NCI-H2196 (cell line): ENCODE measurements around the gene ABCA13.

Experiments
- DNase-seq: peaks from one replicate; lab custom pipeline; 2025; ENCODE audit not compliant: unreplicated experiment; lab: John Stamatoyannopoulos, UW

The ABCA13 gene

DNA sequence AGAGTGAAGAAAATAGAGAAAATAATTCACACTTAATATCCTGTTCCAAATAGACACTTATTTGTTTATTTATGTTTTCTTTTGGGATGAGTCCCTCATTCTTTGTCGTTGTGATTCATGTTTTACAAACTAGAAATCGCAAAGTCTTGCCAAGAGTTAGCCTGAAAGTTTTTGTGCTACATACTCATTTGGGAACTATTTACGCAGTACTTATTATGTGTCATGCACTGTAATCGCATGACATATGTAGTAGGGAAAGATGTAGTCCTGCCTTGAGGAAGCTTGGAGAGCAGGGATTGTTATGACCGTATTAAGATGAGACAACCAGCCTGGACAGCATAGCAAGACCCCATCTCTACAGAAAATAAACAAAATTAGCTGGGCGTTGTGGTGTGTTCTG, 189.3 kb downstream of the ABCA13 start:
- no peak for DNase-seq

DNA sequence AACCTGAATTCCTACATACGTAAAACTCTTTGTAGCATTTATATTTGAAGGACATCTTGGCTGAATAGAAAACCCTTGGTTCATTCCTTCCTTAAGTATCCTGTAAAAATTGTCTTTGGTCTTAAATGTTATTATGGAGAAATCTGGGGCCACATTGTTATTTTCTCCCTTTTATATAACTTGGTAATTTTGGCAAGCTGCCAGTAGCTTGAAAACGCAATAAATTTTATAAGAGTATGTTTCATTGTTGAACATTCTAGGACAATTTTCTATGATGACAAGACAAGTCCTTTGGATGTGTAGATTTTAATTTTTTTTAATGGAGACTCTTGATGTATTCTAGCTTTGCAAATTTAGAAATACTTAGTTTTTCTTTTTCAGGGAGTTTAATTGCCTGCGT, 191.9 kb downstream of the ABCA13 start:
- no peak for DNase-seq

DNA sequence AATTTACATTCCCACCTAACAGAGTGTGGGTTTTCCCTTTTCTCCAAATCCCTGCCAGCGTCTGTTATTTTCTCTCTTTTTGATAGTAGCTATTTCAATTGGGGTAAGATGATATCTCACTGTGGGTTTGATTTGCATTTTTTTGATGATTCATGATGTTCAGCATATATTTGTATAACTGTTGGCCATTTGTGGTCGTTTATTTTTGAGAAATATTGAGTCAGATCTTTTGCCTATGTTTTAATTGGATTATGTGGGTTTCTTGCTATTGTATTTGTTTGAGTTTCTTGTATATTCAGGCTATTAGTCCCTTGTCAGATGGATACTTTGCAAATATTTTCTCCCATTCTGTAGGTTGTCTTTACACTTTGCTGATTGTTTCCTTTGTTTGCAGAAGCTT, 193.8 kb downstream of the ABCA13 start:
- DNase-seq = no peak

DNA sequence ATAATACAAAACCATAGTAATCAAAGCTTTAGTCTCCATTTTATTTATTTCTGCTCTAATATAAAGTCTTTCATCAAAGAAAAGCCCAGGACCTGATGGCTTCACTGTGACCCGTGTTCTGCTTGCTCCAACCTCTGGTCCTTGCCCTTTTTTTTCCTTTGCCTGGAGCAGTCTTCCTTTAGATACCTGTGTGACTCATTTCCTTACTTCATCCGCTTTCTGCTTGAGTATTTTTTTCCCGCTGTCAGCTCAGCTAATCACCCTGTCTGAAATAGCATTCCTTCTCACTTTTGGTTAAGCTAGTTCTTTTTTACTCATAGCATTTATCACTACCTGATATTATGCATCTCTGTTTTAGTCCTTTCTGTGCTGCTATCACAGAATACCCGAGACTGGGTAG, 194.8 kb downstream of the ABCA13 start:
- DNase-seq = no peak

- DNase-seq = no peak
Measured at GRCh38 chr7:48376263-48376662, 205.0 kb downstream of the ABCA13 start.

- DNase-seq = no peak
Measured at GRCh38 chr7:48380921-48381320, 209.7 kb downstream of the ABCA13 start.

- no peak for DNase-seq
Measured at GRCh38 chr7:48381571-48381970, 210.3 kb downstream of the ABCA13 start.

- DNase-seq = no peak
Measured at GRCh38 chr7:48384180-48384752, 213.0 kb downstream of the ABCA13 start.

DNA sequence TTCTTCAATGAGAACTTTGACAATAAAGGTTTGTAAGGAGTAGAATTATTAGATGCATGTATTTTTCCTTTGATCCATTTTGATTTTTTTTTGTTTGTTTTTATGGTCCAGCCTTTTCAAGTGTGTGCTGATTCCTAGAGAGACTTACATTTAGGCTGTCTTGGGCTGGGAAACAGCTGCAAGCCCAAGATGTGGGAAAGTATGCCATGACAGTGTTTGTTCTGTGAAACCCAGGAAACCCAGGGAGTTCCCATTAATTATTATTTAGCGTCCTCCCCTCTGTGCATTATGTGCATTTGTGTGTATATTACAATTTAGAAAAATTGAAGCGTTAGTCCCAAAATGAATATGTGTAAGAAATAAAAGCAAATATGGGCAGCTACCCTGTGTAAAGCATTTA, 216.7 kb downstream of the ABCA13 start:
- no peak for DNase-seq

DNA sequence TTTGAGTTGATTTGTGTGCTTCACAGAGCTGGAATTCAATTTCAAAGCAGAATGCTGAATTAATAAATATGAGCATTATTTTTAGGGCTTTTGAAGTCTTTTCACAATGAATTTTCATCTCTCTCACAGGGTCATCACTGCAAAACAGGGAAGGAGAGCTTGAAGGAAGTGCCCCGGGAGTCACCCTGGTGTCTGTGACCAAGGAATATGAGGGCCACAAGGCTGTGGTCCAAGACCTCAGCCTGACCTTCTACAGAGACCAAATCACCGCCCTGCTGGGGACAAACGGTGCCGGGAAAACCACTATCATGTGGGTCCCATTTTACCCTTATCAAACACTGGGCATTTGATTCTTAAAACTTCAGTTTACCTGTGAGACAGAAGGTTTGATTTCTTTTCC, 217.7 kb downstream of the ABCA13 start:
- no peak for DNase-seq

- no peak for DNase-seq
Measured at GRCh38 chr7:48389977-48390376, 218.7 kb downstream of the ABCA13 start.

DNA sequence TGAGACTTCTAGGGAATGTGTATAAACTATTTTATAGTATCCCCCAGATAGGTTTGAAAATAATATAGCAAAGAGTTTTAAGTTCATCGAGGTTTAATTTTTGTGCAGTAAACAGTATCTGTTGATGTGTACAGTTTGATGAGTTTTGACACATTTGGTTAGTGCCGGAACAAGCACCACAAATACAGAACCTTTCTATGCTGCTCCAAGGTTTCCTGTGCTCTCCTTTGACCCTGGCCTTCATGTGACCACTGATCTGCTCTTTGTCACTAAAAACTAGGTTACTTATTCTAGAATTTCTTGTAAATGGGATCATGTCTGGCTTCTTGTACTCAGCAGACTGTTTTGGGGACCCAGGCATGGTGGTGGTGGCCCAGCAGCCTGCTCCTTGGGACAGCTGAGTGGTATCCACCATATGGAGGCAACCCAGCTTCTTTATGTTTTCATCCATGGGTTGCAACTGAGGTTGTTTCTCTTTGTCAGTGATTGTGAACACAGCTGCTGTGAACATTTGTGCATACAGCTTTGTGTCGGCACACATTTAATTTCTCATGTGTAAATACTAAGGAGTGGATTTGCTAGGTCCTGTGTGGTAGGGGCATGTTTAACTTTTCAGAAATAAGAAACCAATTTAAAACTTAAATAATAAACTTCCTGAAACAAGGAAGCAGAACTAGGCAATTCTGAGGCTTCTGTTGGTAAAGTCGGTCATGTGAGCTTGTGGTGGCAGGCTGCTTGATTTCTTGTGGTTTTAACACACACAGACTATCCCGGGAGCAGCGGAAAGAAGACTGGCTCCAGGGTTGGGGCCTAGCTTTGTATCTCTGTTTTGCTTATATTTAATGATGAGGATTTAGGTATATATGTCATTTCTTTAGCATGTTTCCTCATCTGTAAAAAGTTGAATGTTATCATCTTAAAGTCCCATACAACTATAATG, 219.4 kb downstream of the ABCA13 start:
- no peak for DNase-seq

GRCh38 chr7:48398191-48398590, 226.9 kb downstream of the ABCA13 start:
- DNase-seq = no peak

GRCh38 chr7:48402721-48403120, 231.5 kb downstream of the ABCA13 start:
- DNase-seq = no peak

GRCh38 chr7:48408731-48409130, 237.5 kb downstream of the ABCA13 start:
- no peak for DNase-seq

DNA sequence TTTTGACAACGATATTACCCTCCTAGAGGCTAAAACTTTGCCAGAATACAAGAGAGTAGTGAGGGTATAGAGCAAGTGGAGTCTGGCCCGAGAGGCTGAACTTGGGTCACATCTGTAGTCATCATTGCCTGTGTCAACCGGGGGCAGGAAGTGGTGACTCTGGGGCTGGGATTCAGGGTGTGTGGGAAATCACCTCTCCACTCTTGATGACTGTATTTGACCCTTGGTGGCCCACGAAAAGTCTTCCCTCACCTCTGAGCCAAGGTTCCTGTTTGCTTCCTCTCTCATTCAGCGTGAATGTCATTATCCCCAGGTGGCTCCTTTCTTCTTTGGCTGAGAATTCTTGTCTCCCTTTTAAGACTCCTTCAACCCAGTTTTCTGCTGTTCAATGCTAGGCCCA, 240.4 kb downstream of the ABCA13 start:
- no peak for DNase-seq

GRCh38 chr7:48414011-48414732, 242.9 kb downstream of the ABCA13 start:
- no peak for DNase-seq

DNA sequence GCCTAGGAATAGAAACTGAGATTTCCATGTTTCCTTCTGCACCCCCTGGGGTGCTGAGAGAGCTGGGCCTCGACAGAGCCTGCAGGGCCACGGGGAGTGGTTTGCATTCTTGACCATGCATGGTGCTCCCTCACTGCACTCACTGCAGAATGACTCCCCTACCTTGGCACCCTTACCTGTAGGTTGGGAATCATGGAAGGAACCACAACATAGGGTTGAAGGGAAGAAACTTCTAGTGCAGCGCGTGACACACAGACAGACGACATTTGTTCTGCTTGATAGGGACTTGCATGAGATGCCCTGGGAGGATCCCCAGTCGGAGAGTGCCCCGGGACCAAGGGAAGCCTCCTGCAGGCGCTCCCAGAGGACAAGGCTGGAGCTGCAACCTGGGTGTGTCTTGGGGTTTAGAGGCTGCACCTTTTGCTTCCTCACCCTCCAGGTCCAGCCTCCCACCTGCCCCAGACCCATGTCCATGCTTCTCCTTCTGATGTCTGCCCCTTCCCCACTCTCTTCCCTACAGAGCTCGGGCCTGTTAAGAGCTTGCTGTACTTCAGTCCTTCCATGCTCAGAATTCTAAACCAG, 245.2 kb downstream of the ABCA13 start:
- no peak for DNase-seq

DNA sequence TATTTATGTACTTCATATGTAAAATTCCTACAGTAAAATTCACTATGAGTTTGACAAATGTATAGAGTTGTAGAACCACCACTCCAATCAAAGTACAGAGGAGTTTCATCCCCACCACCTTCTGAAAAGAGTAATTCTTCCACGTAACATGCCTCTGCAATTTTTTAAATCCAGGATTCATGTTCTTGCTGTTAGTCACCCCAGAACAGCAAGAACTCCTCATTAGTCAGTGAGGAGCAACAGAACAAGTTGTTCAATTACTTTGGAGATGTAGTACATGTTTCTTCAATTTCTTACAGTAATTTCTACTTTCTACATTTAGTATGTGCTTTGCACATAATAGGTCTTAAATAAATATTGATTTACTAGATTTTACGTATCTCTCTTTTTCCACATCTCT, 248.1 kb downstream of the ABCA13 start:
- no peak for DNase-seq

GRCh38 chr7:48420206-48420605, 248.9 kb downstream of the ABCA13 start:
- DNase-seq = no peak

DNA sequence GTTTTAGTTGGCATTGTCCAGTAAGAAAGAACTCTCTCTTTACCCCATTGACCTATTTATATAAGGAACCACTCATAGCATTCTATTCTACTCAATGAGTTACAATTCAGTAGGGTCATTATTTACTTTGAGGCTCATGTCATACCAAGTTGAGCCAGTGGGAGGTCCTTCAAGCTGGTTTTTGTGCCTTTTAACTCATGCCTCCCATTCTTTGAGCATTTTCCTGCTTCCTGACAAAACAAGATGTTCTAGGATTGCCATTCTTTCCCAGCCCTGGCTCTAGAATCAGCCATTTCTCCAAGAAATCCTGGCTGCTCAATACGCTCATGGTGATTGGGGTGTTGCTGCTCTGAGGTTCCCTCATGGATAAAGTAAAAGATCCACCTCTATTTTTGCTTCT, 250.1 kb downstream of the ABCA13 start:
- DNase-seq = no peak

DNA sequence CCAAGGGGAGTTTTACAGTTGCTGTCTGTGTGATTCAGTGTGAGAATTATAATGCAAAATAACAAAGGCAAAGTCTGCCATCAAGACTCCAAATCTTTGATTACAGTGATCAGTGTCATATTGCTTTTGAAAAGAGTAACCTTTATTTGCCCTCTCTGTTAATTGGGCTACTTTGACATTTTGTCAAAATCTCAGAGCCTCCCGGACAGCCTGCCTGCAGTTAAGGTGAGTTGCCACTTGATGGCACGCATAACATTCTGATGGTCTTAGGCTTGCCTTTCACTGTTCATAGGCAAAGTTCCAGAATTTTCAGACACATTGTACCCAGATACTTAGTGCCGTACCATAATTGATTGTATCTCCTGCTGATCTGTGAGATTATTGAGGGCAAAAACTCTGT, 253.5 kb downstream of the ABCA13 start:
- peak; percentile 34 for DNase-seq
